NCI-H460 (cell line): ENCODE measurements around the gene ELOB. TPM values are rescaled to one million over a fixed set of nuclear protein-coding genes. Genes with fewer than 3 reads are reported as not detected.

Experiments used
- DNase-seq: peaks from one replicate; pipeline ENCODE4 v3.0.0-alpha.2; 2016; ENCODE audit warnings: low read depth; ENCODE audit errors: extremely low read depth
- total RNA-seq: library from RNA; depleted of rRNA; stranded (reverse); fragments of >200 nt; shearing (Covaris generic); gene quantifications from 2 replicates; pipeline ENCODE4 v1.2.3, GENCODE V29; 2014

ELOB gene
- total RNA-seq, 1 experiment from 2014 or later = 125 TPM

DNA sequence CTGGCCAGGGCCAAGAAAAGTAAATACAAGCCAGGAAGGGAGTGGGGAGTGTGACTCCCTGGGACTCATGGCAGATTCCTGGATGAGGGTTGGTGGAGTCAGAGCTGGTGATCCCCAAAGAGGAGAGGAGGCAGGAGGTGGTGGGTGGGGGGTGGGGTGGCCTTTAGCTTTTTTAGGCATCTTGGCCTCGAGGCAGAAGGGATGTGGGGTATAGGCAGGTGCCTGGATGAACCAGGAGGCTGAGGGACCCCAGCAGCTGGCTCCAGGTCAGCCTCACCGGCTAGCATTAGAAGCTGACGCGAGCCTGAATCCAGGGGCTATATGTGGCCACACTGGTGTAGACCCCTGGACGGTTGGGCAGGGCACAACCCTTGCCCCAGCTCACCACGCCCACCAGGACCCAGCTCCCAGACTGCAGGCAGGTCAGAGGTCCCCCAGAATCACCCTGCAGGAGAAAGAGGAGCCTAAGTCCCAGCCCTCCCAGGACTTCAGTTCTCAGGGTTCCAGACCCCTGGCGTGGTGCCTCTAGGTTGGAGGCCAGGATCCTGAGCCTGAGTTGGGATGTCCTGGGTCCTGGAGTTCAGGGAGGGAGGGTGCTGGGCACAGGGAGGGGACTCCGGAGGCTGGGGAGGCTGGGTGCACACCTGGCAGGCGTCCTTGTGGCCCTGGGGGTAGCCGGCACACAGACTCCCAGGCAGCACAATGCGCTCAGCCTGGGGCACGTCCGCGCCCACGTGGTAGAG lies 7.4 kb upstream of the ELOB start:
- no peak for DNase-seq

DNA sequence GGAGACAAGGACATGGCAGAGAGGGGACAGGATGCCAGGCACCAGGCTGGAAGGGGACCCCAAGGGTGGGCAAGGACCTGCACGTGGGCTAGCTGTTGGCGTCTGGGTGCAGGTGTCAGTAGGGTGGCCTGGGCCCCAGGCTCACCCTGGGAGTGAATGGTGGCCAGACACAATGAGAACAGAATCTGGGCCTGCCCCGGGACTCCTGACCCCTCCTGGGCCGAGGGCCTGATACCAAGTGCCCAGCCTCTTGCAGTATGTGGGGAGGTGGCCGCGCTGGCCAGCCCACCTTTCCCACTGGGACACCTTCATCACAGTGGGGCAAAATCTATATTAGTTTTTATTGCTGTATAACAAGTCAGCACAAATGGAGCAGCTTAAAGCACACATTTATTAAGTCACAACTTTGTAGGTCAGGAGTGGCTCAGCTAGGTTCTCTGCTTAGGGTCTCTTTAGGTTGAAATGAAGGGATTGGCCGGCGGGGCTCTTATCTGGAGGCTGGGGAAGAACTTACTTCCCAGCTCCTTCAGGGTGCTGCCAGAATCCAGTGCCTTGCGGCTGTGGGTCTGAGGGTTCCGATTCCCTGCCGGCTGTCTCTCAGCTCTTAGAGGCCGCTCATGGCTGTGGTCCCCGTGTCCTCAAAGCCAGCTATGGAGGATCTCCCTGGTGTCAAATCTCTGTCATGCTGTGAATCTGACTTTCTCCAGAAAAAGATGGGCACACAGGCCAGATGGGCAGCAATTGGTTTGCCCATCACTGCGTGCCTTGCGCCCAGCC lies 6.7 kb upstream of the ELOB start:
- DNase-seq = no peak

DNA sequence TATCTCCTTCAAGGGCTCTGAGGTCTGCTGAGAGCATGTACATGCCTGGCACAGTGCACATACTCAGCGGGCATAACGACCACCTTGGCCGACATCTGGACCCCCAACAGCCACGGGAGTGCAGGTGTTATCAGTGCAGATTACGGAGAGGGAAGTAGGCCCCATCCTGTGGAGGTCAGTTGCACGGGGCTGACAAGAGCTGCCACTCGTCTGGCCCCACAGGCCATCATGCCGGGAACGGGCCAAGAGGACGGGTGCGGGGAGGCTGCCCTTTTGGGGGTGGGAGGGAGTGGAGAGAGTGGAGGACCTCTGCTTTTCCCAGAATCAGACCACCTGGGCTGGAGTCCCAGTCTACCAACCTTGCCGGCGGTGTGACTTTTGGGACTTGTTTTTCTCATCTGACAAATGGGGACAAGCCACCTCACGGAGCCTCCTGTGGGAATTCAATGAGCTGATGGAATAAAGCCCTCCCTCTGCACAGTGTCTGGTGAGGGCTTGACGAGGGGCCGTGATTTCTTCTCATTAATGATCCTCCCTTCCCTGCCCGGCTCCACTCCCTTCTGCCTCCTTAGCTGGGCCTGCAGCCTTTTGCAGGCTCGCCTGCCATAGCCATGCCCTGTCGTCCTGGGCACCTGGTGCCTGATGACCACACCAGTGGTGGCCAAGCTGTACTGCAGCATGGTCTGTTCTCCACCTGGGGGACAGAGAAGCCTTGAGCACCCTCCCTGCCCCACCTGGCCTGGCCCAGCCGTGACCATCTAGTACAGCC lies 5.7 kb upstream of the ELOB start:
- DNase-seq = no peak

DNA sequence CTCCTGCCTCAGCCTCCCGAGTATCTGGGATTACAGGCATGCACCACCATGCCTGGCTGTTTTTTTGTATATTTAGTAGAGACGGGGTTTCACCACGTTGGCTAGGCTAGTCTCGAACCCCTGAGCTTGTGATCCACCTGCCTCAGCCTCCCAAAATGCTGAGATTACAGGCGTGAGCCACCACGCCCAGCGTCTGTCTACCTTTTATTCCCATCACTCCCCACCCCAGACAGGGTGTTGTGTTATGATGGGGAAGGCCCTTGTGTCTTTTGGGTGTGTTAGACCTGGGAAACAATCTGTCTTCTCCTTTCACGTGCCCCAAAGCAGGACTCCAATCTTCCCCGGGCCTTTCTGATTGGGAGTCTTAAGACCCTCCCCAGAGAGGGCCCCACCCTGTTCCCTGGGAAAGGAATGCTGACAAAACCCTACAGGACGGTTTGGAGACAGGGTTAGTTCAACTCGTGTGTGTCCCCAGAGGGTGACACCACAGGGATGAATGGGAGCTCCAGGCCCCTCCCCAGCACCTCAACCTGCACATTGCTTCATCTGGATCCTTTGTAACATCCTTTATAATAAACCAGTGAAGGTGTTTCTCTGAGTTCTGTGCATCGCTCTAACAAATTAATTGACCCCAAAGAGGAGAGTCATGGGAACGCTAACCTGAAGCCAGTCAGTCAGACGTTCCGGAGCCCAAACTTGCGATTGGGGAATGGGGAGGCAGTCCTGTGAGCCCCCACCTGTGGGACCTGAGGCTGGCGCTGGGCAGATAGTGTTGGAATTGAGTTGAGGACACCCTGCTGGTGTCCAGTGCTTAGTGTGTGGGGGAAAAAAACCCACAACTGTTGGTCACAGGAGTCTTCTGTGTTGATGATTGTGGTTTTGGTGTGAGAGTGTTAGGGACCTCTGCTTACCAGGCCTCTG lies 3.2 kb upstream of the ELOB start:
- DNase-seq = no peak

DNA sequence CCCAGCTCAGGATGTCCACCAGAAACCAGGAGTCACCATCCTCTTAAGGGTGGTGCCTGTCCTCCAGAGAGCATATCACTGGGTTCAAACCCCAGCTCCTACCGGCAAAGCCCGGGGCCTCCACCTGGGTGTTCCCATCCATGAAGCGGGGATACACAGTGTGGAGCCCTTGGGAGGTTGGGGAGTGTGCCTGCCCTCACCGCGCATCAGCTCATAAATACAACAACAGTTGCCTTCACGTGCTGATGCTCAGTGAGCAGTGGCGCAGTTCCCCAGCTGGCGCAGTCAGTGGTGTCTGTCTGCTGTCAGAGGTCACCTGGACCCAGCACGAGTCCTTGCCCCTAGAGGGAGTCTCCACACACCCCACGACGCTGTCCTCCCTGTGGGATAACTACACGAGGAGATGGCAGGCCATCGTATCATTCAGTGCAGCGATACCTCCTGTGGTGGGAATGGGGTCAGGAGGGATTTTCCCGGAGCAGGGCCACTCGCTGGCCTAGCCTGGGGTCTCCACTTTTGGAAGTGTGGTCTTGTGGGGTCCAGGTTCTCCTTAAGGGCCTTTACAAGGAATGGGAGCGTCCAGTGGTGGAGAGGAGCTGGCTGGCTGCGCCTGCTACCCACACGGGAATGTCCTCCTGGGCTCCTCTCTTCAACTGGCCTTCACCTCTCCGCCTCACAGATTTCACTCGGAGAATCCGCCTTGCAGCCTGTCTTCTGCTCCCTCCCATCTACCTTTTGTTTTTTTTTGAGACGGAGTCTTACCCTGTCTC lies 2.3 kb upstream of the ELOB start:
- DNase-seq = no peak

DNA sequence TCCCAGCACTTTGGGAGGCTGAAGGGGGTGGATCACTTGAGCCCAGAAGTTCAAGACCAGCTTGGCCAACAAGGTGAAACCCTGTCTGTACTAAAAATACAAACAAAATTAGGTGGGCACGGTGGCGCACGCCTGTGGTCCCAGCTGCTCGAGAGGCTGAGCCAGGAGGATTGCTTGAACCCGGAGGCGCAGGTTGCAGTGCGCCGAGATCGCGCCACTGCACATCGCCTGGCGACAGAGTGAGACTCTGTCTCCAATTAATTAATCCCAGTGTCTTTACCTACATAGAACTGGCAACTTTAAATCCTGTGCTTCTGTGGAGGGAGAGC lies 1.5 kb upstream of the ELOB start:
- no peak for DNase-seq

DNA sequence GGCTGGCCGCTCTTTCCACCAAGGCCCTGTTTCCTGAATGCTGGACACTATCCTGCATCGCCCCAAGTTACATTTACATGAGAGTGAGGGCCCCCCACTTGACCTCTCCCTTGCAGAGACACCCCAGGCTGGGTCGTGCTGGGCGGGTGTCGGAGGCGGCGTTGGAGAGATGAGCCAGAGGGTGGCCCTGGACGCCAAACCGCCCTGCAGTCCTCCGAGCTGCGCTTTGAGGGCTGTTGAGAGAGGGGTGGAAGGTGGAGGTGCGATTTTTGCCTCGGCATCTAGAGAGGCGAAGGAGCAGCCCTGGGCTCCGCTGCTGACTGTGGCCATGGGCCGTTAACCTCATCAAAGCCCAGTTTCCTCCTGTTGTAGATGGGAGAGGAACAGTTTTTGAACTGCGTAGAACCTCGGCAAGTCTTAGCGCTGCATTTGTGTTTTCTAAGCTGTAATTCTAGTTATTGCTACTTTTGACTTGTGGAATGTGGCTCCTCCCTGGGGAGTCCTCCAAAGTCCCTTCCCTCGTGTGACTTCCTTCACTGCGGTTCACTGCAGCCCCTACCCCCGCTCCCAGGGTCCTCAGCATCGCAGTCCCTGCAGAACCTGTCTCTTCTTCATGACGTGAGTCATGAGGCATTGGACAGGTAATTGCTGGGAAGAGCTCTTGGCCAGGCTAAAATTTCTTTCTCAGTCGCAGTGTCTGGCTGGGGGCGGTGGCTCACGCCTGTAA lies 986 bp upstream of the ELOB start:
- DNase-seq = no peak

DNA sequence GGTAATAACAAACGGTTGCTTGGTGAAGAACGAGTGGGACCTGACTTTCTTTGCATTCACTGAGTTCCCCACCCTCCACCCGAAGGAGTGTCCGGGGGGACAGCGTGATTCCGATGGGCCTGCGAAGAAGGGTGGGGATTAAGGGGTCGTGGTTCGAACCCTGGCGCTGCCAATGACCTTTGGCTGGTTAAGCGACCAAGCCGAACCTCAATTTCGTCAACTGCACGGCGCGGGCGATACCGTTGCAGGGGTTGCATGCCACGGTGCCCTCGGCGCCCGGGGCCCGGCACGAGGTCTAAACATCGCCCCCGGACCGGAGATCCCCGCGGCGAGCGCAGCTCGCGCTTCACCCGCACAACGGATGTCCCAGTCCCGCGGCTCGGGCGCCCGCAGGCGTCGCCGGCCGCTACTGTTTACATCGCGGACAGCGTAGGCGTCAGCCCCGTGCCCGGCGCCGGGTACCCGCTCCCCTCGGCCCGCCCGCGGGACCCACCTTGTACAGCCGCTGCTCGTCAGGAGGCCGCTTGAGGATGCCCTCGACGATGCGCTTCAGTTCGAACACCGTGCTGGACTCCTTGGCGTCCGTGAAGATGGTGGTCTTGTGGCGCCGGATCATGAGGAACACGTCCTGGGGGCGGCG lies 460 bp downstream of the ELOB start:
- DNase-seq = no peak

DNA sequence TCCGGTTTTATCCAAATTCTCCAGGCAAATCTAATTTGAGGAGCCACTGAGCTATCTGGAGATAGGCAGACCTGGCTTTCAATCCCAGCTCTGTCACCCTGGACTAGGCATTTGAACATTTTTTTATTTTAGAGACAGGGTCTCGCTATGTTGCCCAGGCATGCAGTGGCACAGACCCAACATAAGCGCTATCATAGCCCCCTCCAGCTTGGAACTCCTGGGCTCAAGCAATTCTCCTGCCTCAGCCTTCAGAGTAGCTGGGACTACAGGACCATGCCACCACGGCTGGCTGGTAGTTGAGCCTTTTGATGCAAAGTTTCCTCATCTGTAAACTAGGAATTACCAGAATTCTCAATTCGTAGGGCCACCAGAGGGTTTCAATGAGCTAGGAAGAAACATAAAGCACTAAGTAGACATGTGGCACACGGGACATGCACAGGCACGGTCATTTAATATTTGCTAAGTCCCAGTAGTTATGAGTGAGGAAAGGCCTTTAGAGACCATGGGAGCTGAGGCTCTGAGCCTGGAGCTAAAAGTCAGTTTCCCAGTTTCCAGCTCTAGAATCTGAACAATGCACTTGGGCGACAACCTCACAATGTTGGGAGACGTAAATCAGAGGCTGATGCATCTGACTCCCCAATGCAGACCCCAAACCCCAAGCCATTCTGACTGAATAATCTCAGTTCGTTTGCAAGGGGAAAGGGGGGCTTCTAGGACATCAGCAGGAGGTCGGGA lies 1.1 kb downstream of the ELOB start:
- DNase-seq = no peak

DNA sequence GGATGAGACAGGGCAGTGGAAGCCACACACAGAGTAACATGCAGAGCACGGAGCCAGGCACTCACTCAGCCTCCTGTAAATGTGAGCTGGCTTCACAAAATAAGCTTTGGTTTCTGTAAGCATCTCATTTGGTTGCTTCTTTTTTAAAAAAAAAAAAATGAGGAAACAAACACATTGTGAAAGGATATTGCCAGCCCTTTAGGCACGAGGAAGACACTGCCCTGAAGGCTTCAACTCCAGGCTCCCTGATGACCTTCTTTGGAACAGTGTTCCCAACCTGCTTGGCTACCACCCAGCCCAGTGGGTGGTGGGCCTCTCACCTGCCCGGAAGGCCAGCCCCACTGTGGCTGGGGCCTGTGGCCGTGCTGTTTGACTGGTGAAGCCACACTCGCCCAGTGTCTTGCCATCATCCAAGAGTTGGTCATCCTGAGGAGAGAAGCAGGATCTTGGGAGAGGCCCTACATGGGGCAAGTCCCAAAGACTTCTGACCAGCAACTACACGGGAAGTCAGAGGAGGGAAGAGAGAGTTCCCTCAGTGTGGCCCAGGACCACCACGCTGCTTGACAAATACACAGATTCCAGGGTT lies 1.9 kb downstream of the ELOB start:
- no peak for DNase-seq

DNA sequence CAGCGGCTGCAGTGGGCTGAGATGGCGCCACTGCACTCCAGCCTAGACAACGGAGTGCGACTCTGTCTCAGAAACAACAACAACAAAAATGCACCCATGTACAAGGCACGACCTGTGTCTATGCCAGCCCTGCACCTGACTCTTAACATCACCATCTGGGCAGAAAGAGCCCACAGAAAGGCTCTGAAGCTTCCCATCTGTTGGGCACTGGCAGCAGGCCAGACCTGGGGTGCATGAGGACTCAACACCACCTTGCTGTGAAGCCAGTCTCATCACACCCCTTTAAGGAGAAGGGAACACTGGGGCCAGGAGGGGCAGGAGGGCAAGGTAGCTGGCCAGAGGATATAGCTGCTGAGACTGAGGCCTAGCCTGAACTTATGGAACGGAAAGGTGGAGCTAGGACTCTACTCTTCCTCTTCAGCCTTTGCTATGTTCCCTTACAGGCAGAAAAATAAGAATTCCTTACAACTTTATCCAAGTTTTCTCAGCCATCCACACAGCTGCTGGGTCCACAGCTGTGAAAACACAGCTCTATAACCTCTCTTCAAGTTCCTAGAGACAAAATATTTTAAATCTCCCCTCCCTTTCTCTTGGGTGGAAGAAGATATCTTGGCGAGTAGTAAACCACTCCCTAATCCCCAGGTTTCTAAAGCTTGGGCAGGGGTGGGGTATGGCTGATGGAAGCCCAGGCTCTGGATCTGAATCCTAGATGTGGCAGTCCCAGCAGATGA lies 2.8 kb downstream of the ELOB start:
- no peak for DNase-seq

DNA sequence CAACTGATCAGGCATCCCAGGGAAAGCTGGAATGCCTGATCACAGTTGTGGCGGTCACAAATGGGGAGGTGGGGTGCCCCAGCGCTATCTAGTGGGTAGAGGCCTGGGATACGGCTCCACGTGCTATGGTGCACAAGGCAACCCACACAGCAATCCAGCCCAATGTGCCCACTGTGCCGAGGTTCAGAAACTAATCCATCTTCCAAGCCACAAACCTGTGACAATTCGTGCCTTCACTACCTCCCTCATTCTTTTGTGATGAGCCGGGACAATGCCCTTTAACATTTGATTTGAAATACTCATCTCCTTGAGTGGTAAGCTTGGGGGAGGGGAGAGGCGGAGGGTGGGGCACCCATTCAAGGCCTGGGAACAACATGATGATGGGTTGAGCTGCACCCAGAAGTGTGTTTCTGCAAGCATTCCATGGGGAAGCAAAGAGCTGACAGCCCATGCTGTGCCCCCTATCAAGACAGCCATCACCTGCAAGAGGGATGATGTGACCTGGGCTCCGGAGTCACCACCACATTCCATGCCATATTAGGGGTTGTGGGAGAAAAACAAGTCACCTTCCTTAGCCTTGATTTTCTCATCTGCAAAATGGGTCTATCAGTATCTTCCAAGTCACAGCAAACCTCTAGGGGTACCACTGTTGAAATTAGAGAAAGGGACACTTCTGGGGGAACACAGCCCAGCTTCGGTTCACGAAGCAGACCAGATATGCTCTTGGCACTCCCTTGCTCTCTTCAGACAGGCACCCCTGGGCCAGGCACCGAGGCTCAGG lies 3.7 kb downstream of the ELOB start:
- no peak for DNase-seq

DNA sequence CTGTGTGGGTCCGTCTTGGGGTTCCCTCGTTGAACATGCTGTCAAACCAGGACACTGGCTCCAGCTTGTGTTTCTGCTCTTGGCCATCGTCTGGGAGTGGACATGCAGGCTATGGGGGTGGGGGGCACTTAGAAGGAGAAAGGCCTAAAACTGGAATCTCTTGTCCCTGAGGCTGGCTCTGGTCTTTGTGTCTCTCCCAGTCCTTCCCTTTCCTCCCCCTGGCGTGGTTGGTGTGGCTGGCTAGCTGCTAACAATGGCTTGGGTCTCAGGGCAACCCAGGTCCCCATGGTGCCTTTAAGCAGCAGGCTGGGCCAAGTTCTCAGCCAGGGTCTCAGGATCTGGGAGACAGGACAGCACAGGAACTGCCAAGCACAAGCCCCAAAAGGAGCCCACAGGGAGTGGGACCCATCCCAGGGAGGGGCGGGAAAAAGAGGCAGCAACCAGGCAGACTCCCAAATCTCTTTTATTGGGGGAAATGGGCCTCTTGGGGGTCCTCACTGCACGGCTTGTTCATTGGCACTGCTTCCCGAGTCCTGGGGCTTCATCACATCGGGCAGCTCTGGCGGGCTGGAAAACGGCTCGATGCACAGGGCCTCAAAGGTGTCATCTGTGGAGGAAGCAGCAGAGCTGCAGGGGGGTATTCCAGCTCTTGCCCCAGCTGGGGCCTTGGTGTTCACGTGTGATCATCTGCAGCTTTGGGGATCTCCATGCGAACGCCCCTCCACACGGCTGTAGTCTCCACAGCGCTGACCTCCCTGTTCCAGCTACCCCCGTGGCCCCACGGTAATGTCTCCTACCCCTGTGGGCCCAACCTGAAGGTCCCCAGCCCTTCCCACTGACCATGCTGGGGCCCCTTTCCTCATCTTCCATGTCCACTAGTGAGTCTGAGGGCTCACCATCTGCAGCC lies 5.3 kb downstream of the ELOB start:
- DNase-seq = no peak

DNA sequence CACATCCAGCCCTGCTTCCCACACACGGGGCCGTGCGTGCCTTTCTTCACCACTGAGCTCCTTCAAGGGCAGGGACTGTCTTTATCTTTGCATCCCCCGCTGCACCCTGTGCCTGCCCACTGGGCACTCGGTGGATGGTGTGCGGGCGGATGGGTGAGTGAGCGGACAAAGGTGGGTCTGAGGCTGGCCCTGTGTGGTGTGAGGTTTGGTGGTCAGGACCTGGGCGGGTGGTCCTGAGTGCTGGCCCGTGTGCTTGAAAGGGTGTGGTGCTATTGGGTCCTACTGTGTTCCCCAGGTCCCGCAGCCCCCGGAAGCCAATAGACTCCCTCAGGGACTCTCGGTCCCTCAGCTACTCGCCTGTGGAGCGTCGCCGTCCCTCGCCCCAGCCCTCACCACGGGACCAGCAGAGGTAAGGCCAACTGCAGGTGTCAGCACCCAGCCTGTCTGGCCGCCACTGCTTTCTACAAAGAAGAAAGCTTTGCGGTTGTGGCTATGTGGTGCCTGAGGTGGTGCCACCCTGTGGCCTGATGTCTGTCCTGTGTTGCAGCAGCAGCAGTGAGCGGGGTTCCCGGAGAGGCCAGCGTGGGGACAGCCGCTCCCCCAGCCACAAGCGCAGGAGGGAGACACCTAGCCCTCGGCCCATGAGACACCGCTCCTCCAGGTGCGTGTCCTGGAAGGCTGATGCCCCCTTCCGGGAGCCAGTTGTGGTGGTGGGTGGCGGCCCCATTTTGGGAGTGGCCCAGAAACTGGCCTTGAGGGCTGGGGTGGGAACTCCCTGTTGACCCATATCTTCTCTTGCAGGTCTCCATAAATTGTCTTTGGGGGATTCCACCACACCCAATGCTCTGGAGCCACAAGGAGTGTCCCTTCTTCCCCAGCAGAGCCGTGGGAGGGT lies 6.8 kb downstream of the ELOB start:
- no peak for DNase-seq
